HepG2 (cell line): ENCODE data around the gene NUDT7.

Experiments
- CTCF ChIP-seq: sonication (generic); formaldehyde crosslinking; IDR thresholded peaks from 2 replicates; pipeline ENCODE4 v1.5.0; 2020; ENCODE audit warnings: mild to moderate bottlenecking, missing genetic modification reagents, moderate library complexity
- GABPA ChIP-seq, 2 experiments: IDR thresholded peaks; 2 replicates each; pipeline ENCODE4 v1.6.1; 2011 to 2016; ENCODE audit warnings: low read depth in 2 of 2, low read length in 1 of 2, missing biosample characterization in 1 of 2, missing genetic modification characterization in 1 of 2
- MZF1 ChIP-seq: sonication (generic); formaldehyde crosslinking; IDR thresholded peaks from 2 replicates; pipeline ENCODE4 v1.8.1; 2023; ENCODE audit warnings: mild to moderate bottlenecking, missing genetic modification reagents, borderline replicate concordance
- TSC22D2 ChIP-seq: sonication (generic); formaldehyde crosslinking; IDR thresholded peaks from 2 replicates; pipeline ENCODE4 v1.5.1; 2020; ENCODE audit warnings: missing genetic modification reagents, mild to moderate bottlenecking, borderline replicate concordance
- ZNF558 ChIP-seq: sonication (generic); formaldehyde crosslinking; IDR thresholded peaks from 2 replicates; pipeline ENCODE4 v1.9.0; 2022; ENCODE audit warnings: mild to moderate bottlenecking, missing genetic modification reagents, borderline replicate concordance
- ZNF792 ChIP-seq: IDR thresholded peaks from 2 replicates; pipeline ENCODE4 v1.6.1; 2016
- TF ChIP-seq, protein P1 (sequence below): sonication (generic); formaldehyde crosslinking; IDR thresholded peaks from 2 replicates; pipeline ENCODE4 v1.4.0; 2020; ENCODE audit warnings: missing genetic modification reagents

- no peak for TF ChIP-seq ZNF558 (CRISPR knock-in tag)
- no peak for TF ChIP-seq MZF1 (CRISPR knock-in tag)
- TF ChIP-seq, protein P1, sequence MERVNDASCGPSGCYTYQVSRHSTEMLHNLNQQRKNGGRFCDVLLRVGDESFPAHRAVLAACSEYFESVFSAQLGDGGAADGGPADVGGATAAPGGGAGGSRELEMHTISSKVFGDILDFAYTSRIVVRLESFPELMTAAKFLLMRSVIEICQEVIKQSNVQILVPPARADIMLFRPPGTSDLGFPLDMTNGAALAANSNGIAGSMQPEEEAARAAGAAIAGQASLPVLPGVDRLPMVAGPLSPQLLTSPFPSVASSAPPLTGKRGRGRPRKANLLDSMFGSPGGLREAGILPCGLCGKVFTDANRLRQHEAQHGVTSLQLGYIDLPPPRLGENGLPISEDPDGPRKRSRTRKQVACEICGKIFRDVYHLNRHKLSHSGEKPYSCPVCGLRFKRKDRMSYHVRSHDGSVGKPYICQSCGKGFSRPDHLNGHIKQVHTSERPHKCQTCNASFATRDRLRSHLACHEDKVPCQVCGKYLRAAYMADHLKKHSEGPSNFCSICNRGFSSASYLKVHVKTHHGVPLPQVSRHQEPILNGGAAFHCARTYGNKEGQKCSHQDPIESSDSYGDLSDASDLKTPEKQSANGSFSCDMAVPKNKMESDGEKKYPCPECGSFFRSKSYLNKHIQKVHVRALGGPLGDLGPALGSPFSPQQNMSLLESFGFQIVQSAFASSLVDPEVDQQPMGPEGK (CRISPR knock-in tag), result no peak
- TF ChIP-seq TSC22D2 (CRISPR knock-in tag), result no peak
- no peak for TF ChIP-seq ZNF792 (CRISPR knock-in tag)
- no peak for TF ChIP-seq CTCF (CRISPR knock-in tag)
- no peak for TF ChIP-seq GABPA (IDR thresholded peaks at IDR 0.05; ENCODE audit: low read depth, low read length)
- no peak for TF ChIP-seq GABPA (CRISPR knock-in tag; IDR thresholded peaks at IDR 0.05; ENCODE audit: low read depth)
Observed at GRCh38 chr16:77729951-77730350, 7.6 kb downstream of the NUDT7 start.
